K562 (cell line): ENCODE measurements around the gene PPP1R14C. TPM values are rescaled to one million over a fixed set of nuclear protein-coding genes. Genes with fewer than 3 reads are reported as not detected.

Experiments
- ATAC-seq: fragments of 200-7000 bp; cut with Tn5 transposase; 3 replicates; pipeline ENCODE4 v1.9.1; 2020; ENCODE audit warnings: moderate library complexity
- BruUV-seq: library from RNA; stranded (reverse); fragments of 400-500 nt; replicated peaks from 2 replicates; lab custom pipeline; 2021; lab: Mats Ljungman, UMichigan
- CTCF ChIA-PET: fragments of 300-600 bp; formaldehyde crosslinking; extraction: SDS; loops from one replicate; lab custom pipeline; 2021; ENCODE audit warnings: low intra/inter-chr PET ratio; lab: Yijun Ruan, JAX
- POLR2A ChIA-PET: fragments of 300-600, 350-650 bp; sonication (Branson Sonifier 250); formaldehyde crosslinking; extraction: SDS; loops from one replicate; lab custom pipeline; 2021; ENCODE audit warnings: antibody characterized with exemption, inconsistent platforms; lab: Yijun Ruan, JAX
- DNase-seq, 4 experiments: peaks; one replicate each; pipeline versions ENCODE4 v3.0.0 to v3.0.0-alpha.2; 2011 to 2018; ENCODE audit warnings: low spot score in 3 of 4, mixed read lengths in 3 of 4; ENCODE audit errors: extremely low read depth in 1 of 4
- FAIRE-seq: peaks from 2 replicates; lab custom pipeline; 2011; peaks lifted over from hg19 to GRCh38; lab: Jason Lieb, UNC
- H2AFZ ChIP-seq: 2 replicates; pipeline ENCODE4 v1.6.0; 2011; ENCODE audit warnings: low read depth, low read length, control low read depth, inconsistent platforms
- H3K27ac ChIP-seq: fragments of 200-600 bp; 3 replicates; pipeline ENCODE4 v1.8.0; 2011; ENCODE audit warnings: low read depth, mild to moderate bottlenecking, control low read depth, inconsistent platforms, low read length, moderate library complexity, mixed read lengths; ENCODE audit errors: extremely low read depth
- H3K27me3 ChIP-seq, 2 experiments: fragments of 300-600 bp in 1 of 2; 2 replicates in 1 of 2; 3 replicates in 1 of 2; pipeline versions ENCODE4 v1.6.0 to v1.8.0; 2011; ENCODE audit warnings: inconsistent platforms in 2 of 2, low read length in 2 of 2, mild to moderate bottlenecking in 1 of 2, mixed read lengths in 1 of 2, moderate library complexity in 1 of 2; ENCODE audit not compliant: control insufficient read depth in 2 of 2, insufficient read depth in 2 of 2
- H3K36me3 ChIP-seq: fragments of 300-600 bp; 3 replicates; pipeline ENCODE4 v1.8.0; 2011; ENCODE audit warnings: mild to moderate bottlenecking, low read length, inconsistent platforms; ENCODE audit not compliant: control insufficient read depth, insufficient read depth
- H3K4me1 ChIP-seq, 2 experiments: fragments of 200-600 bp in 1 of 2; replicated peaks in 1 of 2; 2 replicates in 1 of 2; 3 replicates in 1 of 2; pipeline versions ENCODE4 v1.5.1 to v1.8.0; 2011; ENCODE audit warnings: inconsistent platforms in 2 of 2, low read length in 2 of 2, mild to moderate bottlenecking in 1 of 2, mixed read lengths in 1 of 2, moderate library complexity in 1 of 2; ENCODE audit not compliant: control insufficient read depth in 2 of 2, insufficient read depth in 2 of 2
- H3K4me2 ChIP-seq: 2 replicates; pipeline ENCODE4 v1.6.1; 2011; ENCODE audit warnings: low read length, control low read depth, inconsistent platforms, mixed read lengths; ENCODE audit not compliant: insufficient read depth
- H3K4me3 ChIP-seq: fragments of 200-600 bp; sonication (generic), shearing (Covaris generic); 2 replicates; pipeline ENCODE4 v1.5.1; 2016; ENCODE audit warnings: control low read depth, inconsistent platforms
- H3K79me2 ChIP-seq: fragments of 200-600 bp; 3 replicates; pipeline ENCODE4 v1.8.0; 2011; ENCODE audit warnings: low read length, inconsistent platforms; ENCODE audit not compliant: control insufficient read depth, insufficient read depth
- H3K9ac ChIP-seq, 2 experiments: 2 replicates each; pipeline versions ENCODE4 v1.6.0 to v1.6.1; 2011; ENCODE audit warnings: low read depth in 2 of 2, low read length in 2 of 2, control low read depth in 1 of 2, inconsistent platforms in 1 of 2, mild to moderate bottlenecking in 1 of 2, mixed read lengths in 1 of 2; ENCODE audit not compliant: insufficient read depth in 1 of 2
- H3K9me1 ChIP-seq: one replicate; pipeline ENCODE4 v1.6.0; 2011; ENCODE audit warnings: inconsistent platforms, mild to moderate bottlenecking, low read length, moderate library complexity; ENCODE audit not compliant: control insufficient read depth, insufficient read depth
- H3K9me3 ChIP-seq: replicated peaks from 2 replicates; pipeline ENCODE4 v1.5.1; 2011; ENCODE audit warnings: low read depth, low read length, inconsistent platforms; ENCODE audit not compliant: control insufficient read depth, insufficient read depth
- H4K20me1 ChIP-seq: replicated peaks from 2 replicates; pipeline ENCODE4 v1.6.1; 2011; ENCODE audit warnings: low read length, inconsistent platforms, mixed read lengths; ENCODE audit not compliant: control insufficient read depth, insufficient read depth
- ASH1L ChIP-seq: fragments of 450-650 bp; IDR thresholded peaks from 2 replicates; pipeline ENCODE4 v1.6.1; 2018; ENCODE audit warnings: borderline replicate concordance, mild to moderate bottlenecking, low read depth; ENCODE audit not compliant: partially characterized antibody
- GATAD2A ChIP-seq: fragments of 450-650 bp; IDR thresholded peaks from 2 replicates; pipeline ENCODE4 v1.6.1; 2017
- GATAD2B ChIP-seq: fragments of 450-650 bp; IDR thresholded peaks from 2 replicates; pipeline ENCODE4 v1.6.1; 2017; ENCODE audit warnings: mild to moderate bottlenecking, borderline replicate concordance
- HES1 ChIP-seq: fragments of 450-650 bp; IDR thresholded peaks from 2 replicates; pipeline ENCODE4 v1.6.1; 2016; ENCODE audit warnings: low read depth, mild to moderate bottlenecking, moderate library complexity
- MXD1 ChIP-seq: fragments of 250-450 bp; sonication (Bioruptor Pico); IDR thresholded peaks from 2 replicates; pipeline ENCODE4 v1.8.0; 2021; ENCODE audit warnings: borderline replicate concordance, mild to moderate bottlenecking, moderate library complexity; ENCODE audit not compliant: poor library complexity, severe bottlenecking
- MYBL2 ChIP-seq, 2 experiments: fragments of 450-650 bp in 1 of 2; sonication (generic) in 1 of 2; formaldehyde crosslinking in 1 of 2; IDR thresholded peaks; 2 replicates each; pipeline versions ENCODE4 v1.6.1 to v1.8.1; 2017 to 2022; ENCODE audit warnings: borderline replicate concordance in 1 of 2, inconsistent platforms in 1 of 2, low read depth in 1 of 2, mild to moderate bottlenecking in 1 of 2, missing genetic modification reagents in 1 of 2, moderate library complexity in 1 of 2
- RUNX1 ChIP-seq: sonication (generic); IDR thresholded peaks from 2 replicates; pipeline ENCODE4 v1.6.1; 2016; ENCODE audit warnings: antibody characterized with exemption, low read depth
- TAF9B ChIP-seq: fragments of 450-650 bp; IDR thresholded peaks from 2 replicates; pipeline ENCODE4 v1.6.1; 2018; ENCODE audit warnings: mild to moderate bottlenecking; ENCODE audit not compliant: partially characterized antibody
- ZKSCAN1 ChIP-seq: fragments of 150-350 bp; IDR thresholded peaks from 2 replicates; pipeline ENCODE4 v1.6.1; 2016; ENCODE audit warnings: low read depth, low read length
- ZKSCAN8 ChIP-seq: fragments of 200-800 bp; sonication (Bioruptor generic); IDR thresholded peaks from 2 replicates; pipeline ENCODE4 v1.6.1; 2016; ENCODE audit warnings: missing genetic modification characterization, missing compliant biosample characterization
- ZNF384 ChIP-seq: IDR thresholded peaks from 2 replicates; pipeline ENCODE4 v1.6.1; 2012; ENCODE audit warnings: low read depth, low read length, improper control_type of control experiment
- ZNF436 ChIP-seq: fragments of 250-450, 450-650 bp; sonication (Bioruptor Pico); formaldehyde crosslinking; IDR thresholded peaks from 2 replicates; pipeline ENCODE4 v1.7.0; 2020; ENCODE audit warnings: mild to moderate bottlenecking
- ZNF695 ChIP-seq: fragments of 450-650 bp; formaldehyde crosslinking; IDR thresholded peaks from 2 replicates; pipeline ENCODE4 v1.4.0; 2020; ENCODE audit warnings: mild to moderate bottlenecking, moderate library complexity
- ZNF77 ChIP-seq: fragments of 250-450 bp; sonication (Bioruptor Pico); IDR thresholded peaks from 2 replicates; pipeline ENCODE4 v1.5.0; 2020
- WGBS: fragments of 100-300 bp; shearing (Covaris generic); methylation state at CpG from one replicate; pipeline ENCODE4 v1.1.6; 2016; ENCODE audit warnings: low coverage, mixed read lengths; ENCODE audit not compliant: insufficient coverage; ENCODE audit errors: missing lambda C conversion rate; 5-methylcytosine and 5-hydroxymethylcytosine counted together
- in situ Hi-C: fragments of 300-500 bp; cut with MboI; formaldehyde crosslinking; loops from 4 replicates; pipeline ENCODE4 v1.15.0; 2018; ENCODE audit warnings: inconsistent platforms, mixed read lengths
- intact Hi-C: fragments of 100-400 bp; cut with micrococcal nuclease; formaldehyde crosslinking; loops from 2 replicates; pipeline ENCODE4 v1.14.2; 2022
- polyA plus RNA-seq, 8 experiments: library from polyadenylated mRNA; depleted of rRNA in 4 of 8; stranded (reverse) in 5 of 8; unstranded in 3 of 8; fragments of >200 nt; fragmentation: Nextera tagmentation in 2 of 8; fragmentation: Illumina TruSeq in 1 of 8; extraction: Ambion mirVana in 2 of 8; extraction: Trizol in 1 of 8; gene quantifications; 2 replicates each; pipeline versions ENCODE4 v1.2.1 to v1.2.3, GENCODE V29; 2011 to 2014; ENCODE audit warnings: inconsistent platforms in 1 of 8, missing spikeins in 1 of 8
- total RNA-seq, 7 experiments: library from RNA; depleted of rRNA in 6 of 7; stranded (reverse); fragments of >200 nt in 6 of 7; fragmentation: Illumina TruSeq in 2 of 7; extraction: Trizol in 2 of 7; gene quantifications; 2 replicates each; pipeline versions ENCODE4 v1.2.1 to v1.2.3, GENCODE V29; 2011 to 2021; ENCODE audit warnings: low replicate concordance in 1 of 7

PPP1R14C gene
- total and polyA plus RNA-seq, 9 of the 15 experiments (the other 6 are each of a cell fraction or from before 2014, with no cell fraction given): 4.5 to 16.6 (median 11.9) TPM

- intact Hi-C loops: no loop called here
- Histone ChIP-seq H3K4me3 (no peak overlapping the region), H3K9ac (peak overlapping the region in 1 of 2 experiments; percentile 69; a peak in 1 of 4 replicates), H3K4me2 (no peak overlapping the region), H4K20me1 (no peaks in the 10 kb centered on the region), H3K4me1 (peaks cover 7 to 9% of the 10 kb centered on the region in 2 experiments; a peak in 4 of 5 replicates), H3K27me3 (no peaks in the 10 kb centered on the region), H2AFZ (no peak overlapping the region), H3K9me3 (no peaks in the 10 kb centered on the region), H3K27ac (no peak overlapping the region), H3K79me2 (no peaks in the 10 kb centered on the region), H3K36me3 (no peaks in the 10 kb centered on the region), H3K9me1 (no peaks in the 10 kb centered on the region)
- POLR2A ChIA-PET: no interaction called here
- DNase-seq (no peak), FAIRE-seq (no peak), ATAC-seq (no peak)
- no peak for TF ChIP-seq GATAD2B
- no peak for TF ChIP-seq MXD1
- TF ChIP-seq HES1: no peak
- no peak for TF ChIP-seq ZNF384
- TF ChIP-seq GATAD2A: no peak
- no peak for TF ChIP-seq ZNF77 (CRISPR knock-in tag)
- no peak for TF ChIP-seq TAF9B
- no peak for TF ChIP-seq ZKSCAN1
- TF ChIP-seq ZNF436: no peak
- no peak for TF ChIP-seq RUNX1
- TF ChIP-seq ZKSCAN8 (CRISPR knock-in tag): no peak
- TF ChIP-seq ZNF695 (CRISPR knock-in tag): no peak
- no peak for TF ChIP-seq ASH1L
- TF ChIP-seq MYBL2 (IDR thresholded peaks at IDR 0.05; ENCODE audit: low read depth): no peak
- TF ChIP-seq MYBL2 (CRISPR knock-in tag; IDR thresholded peaks at IDR 0.05; ENCODE audit: borderline replicate concordance): no peak
- CTCF ChIA-PET: no interaction called here
- in situ Hi-C loops: no loop called here
- WGBS: 63% methylated on average over 8 of the region's 8 CpGs
- BruUV-seq: no TSS peak
These were observed 33.8 kb downstream of the PPP1R14C start for GRCh38 chr6:150176659-150177058.
